ENCODE results near the gene SNRK. TPM values are rescaled to one million over a fixed set of nuclear protein-coding genes. Genes with fewer than 3 reads are reported as not detected.

SNRK gene
- total and polyA plus RNA-seq, 2 experiments from 2014 or later, result 5.5 to 18.8 TPM

- H3K27ac Mint-ChIP-seq, result no peak overlapping the region
- ATAC-seq (no peak), DNase-seq (ENCODE audit: low spot score) (no peak)
- H3K4me1 ChIP-seq (ENCODE audit: insufficient read depth), result peaks cover 11% of the 10 kb centered on the region; the same call in 1 of the 2 replicates
- H3K27me3 ChIP-seq (ENCODE audit: insufficient read depth), result no peaks in the 10 kb centered on the region
- H3K9me3 Mint-ChIP-seq, result no peaks in the 10 kb centered on the region
- H3K79me2 ChIP-seq (replicated peaks; ENCODE audit: insufficient read depth), result no peaks in the 10 kb centered on the region
- H3F3A ChIP-seq (replicated peaks; ENCODE audit: low read depth), result no peaks in the 10 kb centered on the region
- H3K27ac ChIP-seq (ENCODE audit: low read depth), result no peak overlapping the region
- no peaks in the 10 kb centered on the region; the same call in 1 of the 2 replicates for H3K36me3 ChIP-seq (ENCODE audit: insufficient read depth)
- no peak overlapping the region for H2AFZ ChIP-seq
- no peak overlapping the region for H3K4me3 Mint-ChIP-seq
- no peaks in the 10 kb centered on the region; the same call in 1 of the 2 replicates for H4K20me1 ChIP-seq (replicated peaks; ENCODE audit: insufficient read depth)
- H3K4me3 ChIP-seq, result no peak overlapping the region
- no peaks in the 10 kb centered on the region for H3K9me2 ChIP-seq (ENCODE audit: insufficient read depth)
- no peak for TF ChIP-seq EZH2 (IDR thresholded peaks at IDR 0.05; ENCODE audit: low read depth, unreplicated experiment)
- no peak for TF ChIP-seq NANOG (IDR thresholded peaks at IDR 0.05; ENCODE audit: borderline replicate concordance)
- H3K36me3 Mint-ChIP-seq (ENCODE audit: low read depth), result peaks cover 33% of the 10 kb centered on the region
- H3K4me1 Mint-ChIP-seq, result peaks cover 36% of the 10 kb centered on the region
- H3K4me2 ChIP-seq, result no peak overlapping the region
- H3K27me3 Mint-ChIP-seq (ENCODE audit: insufficient read depth, low read depth, poor library complexity), result peaks cover 13% of the 10 kb centered on the region
Measured at GRCh38 chr3:43345246-43345645, 58.9 kb downstream of the SNRK start.

- Histone ChIP-seq H3K27ac (ENCODE audit: low read depth) (no peak overlapping the region), H3K36me3 (ENCODE audit: insufficient read depth) (no peaks in the 10 kb centered on the region), H3K4me3 (no peak overlapping the region), H3F3A (replicated peaks; ENCODE audit: low read depth) (no peaks in the 10 kb centered on the region), H3K4me2 (no peak overlapping the region), H3K9me2 (ENCODE audit: insufficient read depth) (no peaks in the 10 kb centered on the region), H4K20me1 (replicated peaks; ENCODE audit: insufficient read depth) (no peaks in the 10 kb centered on the region; the same call in 1 of the 2 replicates), H3K79me2 (replicated peaks; ENCODE audit: insufficient read depth) (no peaks in the 10 kb centered on the region), H2AFZ (no peak overlapping the region), H3K27me3 (ENCODE audit: insufficient read depth) (no peaks in the 10 kb centered on the region), H3K4me1 (ENCODE audit: insufficient read depth) (peaks cover 11% of the 10 kb centered on the region; the same call in 1 of the 2 replicates)
- Mint-ChIP-seq H3K4me3 (no peak overlapping the region), H3K4me1 (peaks cover 36% of the 10 kb centered on the region), H3K36me3 (ENCODE audit: low read depth) (peaks cover 28% of the 10 kb centered on the region), H3K27ac (no peak overlapping the region), H3K9me3 (no peaks in the 10 kb centered on the region), H3K27me3 (ENCODE audit: insufficient read depth, low read depth, poor library complexity) (peaks cover 13% of the 10 kb centered on the region)
- ATAC-seq (peak; percentile 25; the same call in 2 of the 3 replicates), DNase-seq (ENCODE audit: low spot score) (no peak)
- TF ChIP-seq ZNF114 (CRISPR knock-in tag; IDR thresholded peaks at IDR 0.05) (no peak), STAT1 (IDR thresholded peaks at IDR 0.05; ENCODE audit: unreplicated experiment) (no peak), EZH2 (IDR thresholded peaks at IDR 0.05; ENCODE audit: low read depth, unreplicated experiment) (no peak), REST (IDR thresholded peaks at IDR 0.05; ENCODE audit: unreplicated experiment) (no peak), NANOG (IDR thresholded peaks at IDR 0.05; ENCODE audit: borderline replicate concordance) (no peak), EZH2phosphoT487 (IDR thresholded peaks at IDR 0.05; ENCODE audit: unreplicated experiment) (no peak), CTCF (conservative IDR thresholded peaks at IDR 0.05; ENCODE audit: low read depth in 2 of 2) (no peak), POLR2AphosphoS5 (IDR thresholded peaks at IDR 0.05; ENCODE audit: low read depth) (no peak), JUNB (IDR thresholded peaks at IDR 0.05; ENCODE audit: unreplicated experiment) (no peak), ETS1 (IDR thresholded peaks at IDR 0.05) (no peak), CREB1 (CRISPR knock-in tag; IDR thresholded peaks at IDR 0.05; ENCODE audit: low read depth) (no peak), ZNF331 (CRISPR knock-in tag; IDR thresholded peaks at IDR 0.05; ENCODE audit: low read depth) (no peak)
Measured at GRCh38 chr3:43345877-43346276, 59.5 kb downstream of the SNRK start.

Measured in GM23338 (cell line).